Prostate gland (tissue), 2 donors: Measurements from ENCODE around the gene GNG4. TPM values are rescaled to one million over a fixed set of nuclear protein-coding genes. Genes with fewer than 3 reads are reported as not detected.

ENCODE experiments used
- DNase-seq: peaks from one replicate; pipeline ENCODE4 v3.0.0-alpha.2; 2019; ENCODE audit warnings: low spot score
- H3K27ac ChIP-seq, 2 donors: fragments of 200-600 bp; sonication (generic); 2 replicates each; pipeline ENCODE4 v1.5.1; 2017 to 2019
- H3K27me3 ChIP-seq: fragments of 200-600 bp; sonication (generic); replicated peaks from 2 replicates; pipeline ENCODE4 v1.5.1; 2019; ENCODE audit not compliant: insufficient read depth
- H3K36me3 ChIP-seq, 2 donors: fragments of 200-600 bp; sonication (generic); 1 replicate in 1 of 2; 2 replicates in 1 of 2; pipeline versions ENCODE4 v1.5.1 to v1.8.1; 2017 to 2019
- H3K4me1 ChIP-seq: fragments of 200-600 bp; sonication (generic); replicated peaks from 2 replicates; pipeline ENCODE4 v1.5.1; 2019
- H3K4me3 ChIP-seq, 2 donors: fragments of 200-600 bp; sonication (generic); 2 replicates each; pipeline ENCODE4 v1.5.1; 2017 to 2019
- H3K9me3 ChIP-seq: fragments of 200-600 bp; sonication (generic); 2 replicates; pipeline ENCODE4 v1.5.1; 2017
- POLR2A ChIP-seq: fragments of 450-650 bp; IDR thresholded peaks from one replicate; pipeline ENCODE4 v1.6.1; 2016; ENCODE audit warnings: antibody characterized with exemption, mild to moderate bottlenecking
- POLR2AphosphoS5 ChIP-seq: sonication (generic); formaldehyde crosslinking; IDR thresholded peaks from one replicate; pipeline ENCODE4 v1.6.1; 2017; ENCODE audit warnings: antibody characterized with exemption
- WGBS: methylation state at CpG from one replicate; pipeline ENCODE4 v1.1.5; 2018; 5-methylcytosine and 5-hydroxymethylcytosine counted together
- intact Hi-C: fragments of 100-400 bp; cut with DNase I; formaldehyde crosslinking; loops from one replicate; pipeline ENCODE4 v1.14.2; 2022
- total RNA-seq, 2 donors: library from RNA; depleted of rRNA; stranded (reverse); fragments of >200 nt; gene quantifications; one replicate each; pipeline ENCODE4 v1.1.0, GENCODE V29; 2016
- TF ChIP-seq, protein P1 (sequence below), 4 experiments: fragments of 200-600 bp in 2 of 4; fragments of 450-650 bp in 2 of 4; sonication (generic) in 2 of 4; IDR thresholded peaks; 1 replicate in 3 of 4; 2 replicates in 1 of 4; pipeline ENCODE4 v1.5.1; 2016 to 2019; ENCODE audit warnings: antibody characterized with exemption in 4 of 4, mild to moderate bottlenecking in 2 of 4, moderate library complexity in 2 of 4

Gene GNG4
- total RNA-seq, 2 donors from 2014 or later = 9.4 to 47.7 TPM

DNA sequence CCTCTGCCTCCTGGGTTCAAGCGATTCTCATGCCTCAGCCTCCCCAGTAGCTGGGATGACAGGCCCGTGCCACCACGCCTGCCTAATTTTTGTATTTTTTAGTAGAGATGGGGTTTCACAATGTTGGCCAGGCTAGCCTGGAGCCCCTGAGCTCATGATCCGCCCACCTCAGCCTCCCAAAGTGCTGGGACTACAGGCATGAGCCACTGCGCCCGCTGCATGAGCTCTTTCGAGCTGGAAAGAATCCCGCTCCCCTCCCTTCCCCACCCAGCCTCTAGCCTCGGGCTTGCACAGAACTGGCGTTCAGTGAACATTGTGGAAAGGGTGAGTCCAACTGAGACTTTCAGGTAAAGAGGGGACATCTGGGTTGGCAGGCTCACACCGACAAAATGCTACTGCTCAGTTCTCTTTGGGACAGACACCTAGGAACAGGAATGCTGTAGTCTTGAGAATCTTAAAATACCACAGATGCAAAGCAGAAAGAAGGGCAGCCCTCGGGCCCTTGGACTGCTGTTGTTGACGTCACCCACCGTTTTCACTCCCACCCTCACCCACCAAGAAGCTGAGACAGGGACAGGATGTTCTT, 9.7 kb upstream of the GNG4 start:
- no peaks in the 10 kb centered on the region for H3K9me3 ChIP-seq
- H3K27ac ChIP-seq = no peak overlapping the region
- TF ChIP-seq POLR2AphosphoS5 (no peak), POLR2A (no peak)
- TF ChIP-seq, protein P1, sequence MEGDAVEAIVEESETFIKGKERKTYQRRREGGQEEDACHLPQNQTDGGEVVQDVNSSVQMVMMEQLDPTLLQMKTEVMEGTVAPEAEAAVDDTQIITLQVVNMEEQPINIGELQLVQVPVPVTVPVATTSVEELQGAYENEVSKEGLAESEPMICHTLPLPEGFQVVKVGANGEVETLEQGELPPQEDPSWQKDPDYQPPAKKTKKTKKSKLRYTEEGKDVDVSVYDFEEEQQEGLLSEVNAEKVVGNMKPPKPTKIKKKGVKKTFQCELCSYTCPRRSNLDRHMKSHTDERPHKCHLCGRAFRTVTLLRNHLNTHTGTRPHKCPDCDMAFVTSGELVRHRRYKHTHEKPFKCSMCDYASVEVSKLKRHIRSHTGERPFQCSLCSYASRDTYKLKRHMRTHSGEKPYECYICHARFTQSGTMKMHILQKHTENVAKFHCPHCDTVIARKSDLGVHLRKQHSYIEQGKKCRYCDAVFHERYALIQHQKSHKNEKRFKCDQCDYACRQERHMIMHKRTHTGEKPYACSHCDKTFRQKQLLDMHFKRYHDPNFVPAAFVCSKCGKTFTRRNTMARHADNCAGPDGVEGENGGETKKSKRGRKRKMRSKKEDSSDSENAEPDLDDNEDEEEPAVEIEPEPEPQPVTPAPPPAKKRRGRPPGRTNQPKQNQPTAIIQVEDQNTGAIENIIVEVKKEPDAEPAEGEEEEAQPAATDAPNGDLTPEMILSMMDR (IDR thresholded peaks at IDR 0.05) = no peak
- H3K4me1 ChIP-seq = no peaks in the 10 kb centered on the region
- H3K27me3 ChIP-seq = no peaks in the 10 kb centered on the region
- H3K4me3 ChIP-seq = no peak overlapping the region
- 92% methylated on average over 14 of the region's 14 CpGs for WGBS
- no peaks in the 10 kb centered on the region for H3K36me3 ChIP-seq
- intact Hi-C loops = no loop called here
- no peak for DNase-seq

DNA sequence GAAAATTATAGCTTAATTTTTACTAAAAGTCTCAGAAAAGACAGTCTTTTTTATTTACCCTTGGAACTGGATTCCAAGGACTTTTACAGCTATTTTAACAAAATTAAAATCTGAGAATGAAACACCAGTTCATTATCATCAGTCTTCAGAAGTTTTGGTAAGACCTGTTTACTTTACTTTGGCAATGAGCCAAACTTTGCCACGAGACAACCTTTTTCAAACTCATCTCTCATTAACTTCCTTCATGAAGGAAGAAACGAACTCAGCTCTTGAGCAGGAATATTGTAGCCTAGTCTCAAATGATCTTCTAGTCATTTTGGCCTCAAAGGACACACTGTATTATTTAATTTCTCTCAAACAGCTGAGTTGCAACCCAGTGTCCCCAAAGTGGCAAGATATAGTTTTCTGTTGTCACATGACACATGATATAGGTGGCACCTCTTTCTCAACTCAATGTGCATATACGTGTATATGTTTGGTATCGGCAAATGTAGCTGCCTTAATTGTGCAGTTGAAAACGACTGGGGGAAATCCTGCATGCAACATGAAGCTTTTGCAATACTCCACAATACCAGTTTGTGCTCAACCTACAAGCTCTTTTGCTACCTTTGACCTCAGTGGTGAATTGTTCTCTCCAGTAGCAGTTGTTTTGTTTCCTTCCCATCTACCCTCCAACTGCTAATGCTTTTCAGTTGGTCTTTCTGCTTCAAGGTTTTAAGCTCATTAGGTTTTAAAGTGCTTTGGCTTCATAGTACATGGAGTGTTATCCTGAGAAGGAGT, 8.4 kb upstream of the GNG4 start:
- no peak overlapping the region for H3K4me3 ChIP-seq
- no peak overlapping the region for H3K27ac ChIP-seq
- no peaks in the 10 kb centered on the region for H3K27me3 ChIP-seq
- no peaks in the 10 kb centered on the region for H3K4me1 ChIP-seq
- 62% methylated on average over 5 of the region's 5 CpGs for WGBS
- no peak for DNase-seq
- intact Hi-C loops = no loop called here
- H3K9me3 ChIP-seq = no peaks in the 10 kb centered on the region
- TF ChIP-seq POLR2AphosphoS5 (no peak), POLR2A (no peak)
- TF ChIP-seq, protein P1 (IDR thresholded peaks at IDR 0.05) = no peak
- no peaks in the 10 kb centered on the region for H3K36me3 ChIP-seq

DNA sequence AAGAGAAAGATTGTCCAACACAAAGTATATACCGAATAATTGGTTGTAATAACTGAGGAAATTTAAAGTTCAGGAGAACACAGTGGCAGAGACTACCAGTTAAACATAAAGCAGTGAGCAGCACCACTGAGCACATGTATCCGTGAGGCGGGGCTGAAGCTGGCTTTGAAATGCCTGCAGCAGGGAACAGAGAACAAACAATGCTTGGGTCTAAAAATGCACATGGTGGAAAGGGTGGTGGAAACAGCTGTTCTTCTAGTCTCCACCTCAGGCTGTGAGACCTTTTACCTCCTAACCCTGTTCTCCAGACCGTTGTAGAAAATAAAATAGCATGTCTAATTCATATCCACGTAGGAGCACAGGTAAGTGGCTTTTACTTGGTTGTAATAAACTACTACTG, 7.7 kb upstream of the GNG4 start:
- H3K27me3 ChIP-seq = no peaks in the 10 kb centered on the region
- 57% methylated on average over 5 of the region's 5 CpGs for WGBS
- intact Hi-C loops = no loop called here
- no peak overlapping the region for H3K27ac ChIP-seq
- H3K4me1 ChIP-seq = no peaks in the 10 kb centered on the region
- no peak for DNase-seq
- no peaks in the 10 kb centered on the region for H3K9me3 ChIP-seq
- no peaks in the 10 kb centered on the region for H3K36me3 ChIP-seq
- TF ChIP-seq POLR2A (no peak), POLR2AphosphoS5 (no peak)
- TF ChIP-seq, protein P1 (IDR thresholded peaks at IDR 0.05) = no peak
- H3K4me3 ChIP-seq = no peak overlapping the region

DNA sequence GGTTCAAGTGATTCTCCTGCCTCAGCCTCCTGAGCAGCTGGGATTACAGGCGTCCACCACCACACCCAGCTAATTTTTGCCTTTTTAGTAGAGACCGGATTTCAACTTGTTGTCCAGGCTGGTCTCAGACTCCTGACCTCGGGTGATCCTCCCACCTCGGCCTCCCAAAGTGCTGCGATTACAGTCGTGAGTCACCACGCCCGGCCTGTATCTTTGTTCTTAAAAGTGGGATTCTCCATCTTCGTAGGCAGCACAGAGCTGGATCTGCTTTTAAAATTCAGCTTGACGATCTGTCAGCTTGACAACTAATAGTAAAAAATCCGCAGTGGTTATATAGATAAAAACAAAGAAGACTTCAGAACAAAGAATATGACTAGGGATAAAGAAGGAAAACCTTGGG, 2.8 kb upstream of the GNG4 start:
- H3K27me3 ChIP-seq = no peaks in the 10 kb centered on the region
- WGBS = 93% methylated on average over 11 of the region's 11 CpGs
- H3K9me3 ChIP-seq = no peaks in the 10 kb centered on the region
- no peaks in the 10 kb centered on the region for H3K36me3 ChIP-seq
- no peak for DNase-seq
- TF ChIP-seq POLR2AphosphoS5 (no peak), POLR2A (no peak)
- TF ChIP-seq, protein P1 (IDR thresholded peaks at IDR 0.05) = no peak
- H3K27ac ChIP-seq = no peak overlapping the region
- intact Hi-C loops = no loop called here
- H3K4me1 ChIP-seq = no peaks in the 10 kb centered on the region
- H3K4me3 ChIP-seq = no peak overlapping the region
